OCI-LY7 (cell line): ENCODE results near the gene PODXL2. TPM values are rescaled to one million over a fixed set of nuclear protein-coding genes. Genes with fewer than 3 reads are reported as not detected.

ENCODE experiments used
- BruUV-seq: library from RNA; stranded (reverse); fragments of 400-500 nt; replicated peaks from 2 replicates; lab custom pipeline; 2021; lab: Mats Ljungman, UMichigan
- CTCF ChIA-PET: fragments of 300-600 bp; sonication (Branson Sonifier 250); formaldehyde crosslinking; loops from one replicate; lab custom pipeline; 2022; ENCODE audit warnings: antibody characterized with exemption; ENCODE audit not compliant: unreplicated experiment; lab: Charles Lee
- POLR2A ChIA-PET: fragments of 300-600 bp; sonication (Branson Sonifier 250); formaldehyde crosslinking; loops from one replicate; lab custom pipeline; 2022; ENCODE audit warnings: antibody characterized with exemption; lab: Charles Lee
- DNase-seq: peaks from one replicate; pipeline ENCODE4 v3.0.0-alpha.2; 2015; ENCODE audit warnings: low spot score
- H2AFZ ChIP-seq: fragments of 200-600 bp; sonication (generic), shearing (Covaris generic); 2 replicates; pipeline ENCODE4 v1.6.1; 2014; ENCODE audit warnings: mild to moderate bottlenecking, antibody characterized with exemption, low read length, moderate library complexity
- H3K27ac ChIP-seq: fragments of 200-600 bp; sonication (generic); 2 replicates; pipeline ENCODE4 v1.5.1; 2014; ENCODE audit warnings: mixed run types, low read depth, mild to moderate bottlenecking, moderate library complexity, low read length, inconsistent platforms; ENCODE audit not compliant: poor library complexity, severe bottlenecking
- H3K36me3 ChIP-seq: fragments of 200-600 bp; sonication (generic); 2 replicates; pipeline ENCODE4 v1.6.1; 2014; ENCODE audit warnings: mild to moderate bottlenecking, antibody characterized with exemption, low read length, moderate library complexity, mixed read lengths; ENCODE audit not compliant: insufficient read depth
- H3K4me1 ChIP-seq: fragments of 200-600 bp; sonication (generic); 2 replicates; pipeline ENCODE4 v1.5.1; 2014; ENCODE audit warnings: mild to moderate bottlenecking, low read length; ENCODE audit not compliant: insufficient read depth, poor library complexity, severe bottlenecking
- H3K4me2 ChIP-seq: fragments of 200-600 bp; sonication (generic); 2 replicates; pipeline ENCODE4 v1.6.1; 2014; ENCODE audit warnings: mild to moderate bottlenecking, low read length
- H3K4me3 ChIP-seq: fragments of 200-600 bp; sonication (generic); 2 replicates; pipeline ENCODE4 v1.5.1; 2014; ENCODE audit warnings: mild to moderate bottlenecking, low read depth, low read length; ENCODE audit not compliant: poor library complexity, severe bottlenecking
- H3K79me2 ChIP-seq: fragments of 200-600 bp; sonication (generic); 2 replicates; pipeline ENCODE4 v1.6.1; 2016; ENCODE audit warnings: low read depth, mild to moderate bottlenecking, low read length, moderate library complexity, mixed read lengths; ENCODE audit not compliant: insufficient read depth
- H3K9me2 ChIP-seq: fragments of 200-600 bp; sonication (generic); 2 replicates; pipeline ENCODE4 v1.6.1; 2016; ENCODE audit warnings: mild to moderate bottlenecking, low read length, mixed read lengths; ENCODE audit not compliant: insufficient read depth
- H3K9me3 ChIP-seq: fragments of 200-600 bp; sonication (generic); 2 replicates; pipeline ENCODE4 v1.6.1; 2014; ENCODE audit warnings: mild to moderate bottlenecking, mixed run types, low read length, mixed read lengths
- H4K20me1 ChIP-seq: fragments of 200-600 bp; sonication (generic); 2 replicates; pipeline ENCODE4 v1.6.1; 2014; ENCODE audit warnings: mild to moderate bottlenecking, antibody characterized with exemption, low read length, moderate library complexity, mixed read lengths; ENCODE audit not compliant: insufficient read depth
- CTCF ChIP-seq: fragments of 200-600 bp; sonication (generic); conservative IDR thresholded peaks from 2 replicates; pipeline ENCODE4 v1.5.1; 2014; ENCODE audit warnings: mild to moderate bottlenecking, antibody characterized with exemption, low read length, moderate library complexity, mixed read lengths
- EZH2phosphoT487 ChIP-seq: fragments of 200-600 bp; sonication (generic); IDR thresholded peaks from 2 replicates; pipeline ENCODE4 v1.6.1; 2018; ENCODE audit warnings: low read depth, borderline replicate concordance, mild to moderate bottlenecking, mixed run types, antibody characterized with exemption, low read length, moderate library complexity, mixed read lengths
- intact Hi-C: fragments of 100-400 bp; cut with micrococcal nuclease; formaldehyde crosslinking; loops from one replicate; pipeline ENCODE4 v1.10.0; 2022; ENCODE audit not compliant: unreplicated experiment
- total RNA-seq, 2 experiments: library from RNA; depleted of rRNA in 1 of 2; stranded (reverse); fragments of >200 nt in 1 of 2; shearing (Covaris generic) in 1 of 2; gene quantifications; 2 replicates each; pipeline ENCODE4 v1.2.3, GENCODE V29; 2014 to 2022

The PODXL2 gene
- total RNA-seq, 2 experiments from 2014 or later: 16.1 to 29.4 TPM

GRCh38 chr3:127678611-127679533 lies 49.9 kb downstream of the PODXL2 start:
- Histone ChIP-seq H3K36me3 (no peaks in the 10 kb centered on the region), H3K4me2 (no peak overlapping the region), H3K4me1 (peaks cover 19% of the 10 kb centered on the region), H3K9me3 (no peaks in the 10 kb centered on the region), H3K4me3 (no peak overlapping the region), H2AFZ (no peak overlapping the region), H4K20me1 (no peaks in the 10 kb centered on the region), H3K27ac (no peak overlapping the region), H3K9me2 (no peaks in the 10 kb centered on the region), H3K79me2 (no peaks in the 10 kb centered on the region)
- intact Hi-C loops: no loop called here
- ChIA-PET POLR2A (interaction anchor here (0.6 to 1.4 kb wide), 4 partner anchors 52 to 162 kb away, joined by 3 to 4 read pairs (median 3); no protein-coding TSS in a partner anchor), CTCF (no interaction called here)
- no TSS peak for BruUV-seq
- no peak for TF ChIP-seq EZH2phosphoT487
- no peak for TF ChIP-seq CTCF
- no peak for DNase-seq

GRCh38 chr3:127679534-127680145 lies 50.7 kb downstream of the PODXL2 start:
- no peak overlapping the region for H2AFZ ChIP-seq
- CTCF ChIA-PET: no interaction called here
- H3K9me2 ChIP-seq: no peaks in the 10 kb centered on the region
- H3K27ac ChIP-seq: no peak overlapping the region
- no peak for DNase-seq
- peaks cover 15% of the 10 kb centered on the region for H3K4me1 ChIP-seq
- TF ChIP-seq CTCF: no peak
- no peak for TF ChIP-seq EZH2phosphoT487
- POLR2A ChIA-PET: interaction anchor here (0.6 to 1.4 kb wide), 4 partner anchors 53 to 719 kb away, joined by 3 read pairs; no protein-coding TSS in a partner anchor
- no peak overlapping the region for H3K4me3 ChIP-seq
- no TSS peak for BruUV-seq
- no peaks in the 10 kb centered on the region for H3K36me3 ChIP-seq
- no peaks in the 10 kb centered on the region for H3K9me3 ChIP-seq
- H3K79me2 ChIP-seq: no peaks in the 10 kb centered on the region
- no peak overlapping the region for H3K4me2 ChIP-seq
- intact Hi-C loops: no loop called here
- no peaks in the 10 kb centered on the region for H4K20me1 ChIP-seq
